GM12878 (cell line): ENCODE data around the gene IER5L. TPM values are rescaled to one million over a fixed set of nuclear protein-coding genes. Genes with fewer than 3 reads are reported as not detected.

Experiments
- ATF7 ChIP-seq: fragments of 450-650 bp; IDR thresholded peaks from 2 replicates; pipeline ENCODE4 v1.6.1; 2016; ENCODE audit warnings: low read depth, mild to moderate bottlenecking
- CBX5 ChIP-seq: sonication (generic); IDR thresholded peaks from 2 replicates; pipeline ENCODE4 v1.6.1; 2016; ENCODE audit warnings: low read depth, moderate library complexity, mild to moderate bottlenecking, inconsistent platforms
- CHD1 ChIP-seq: IDR thresholded peaks from 2 replicates; pipeline ENCODE4 v1.6.1; 2012; ENCODE audit warnings: low read depth, low read length, improper control_type of control experiment
- CREM ChIP-seq: IDR thresholded peaks from 2 replicates; pipeline ENCODE4 v1.6.1; 2014; ENCODE audit warnings: antibody characterized with exemption, low read depth
- E2F8 ChIP-seq: fragments of 450-650 bp; IDR thresholded peaks from 2 replicates; pipeline ENCODE4 v1.6.1; 2018; ENCODE audit warnings: mild to moderate bottlenecking, low read depth, moderate library complexity; ENCODE audit not compliant: partially characterized antibody
- EGR1 ChIP-seq, 2 experiments: IDR thresholded peaks; 1 replicate in 1 of 2; 2 replicates in 1 of 2; pipeline ENCODE4 v1.6.1; 2011 to 2012; ENCODE audit warnings: low read depth in 2 of 2, low read length in 2 of 2, borderline replicate concordance in 1 of 2, mild to moderate bottlenecking in 1 of 2, moderate library complexity in 1 of 2
- IRF4 ChIP-seq: IDR thresholded peaks from 2 replicates; pipeline ENCODE4 v1.6.1; 2011; ENCODE audit warnings: low read depth, low read length
- NR2C2 ChIP-seq: IDR thresholded peaks from 2 replicates; pipeline ENCODE4 v1.6.1; 2011; ENCODE audit warnings: borderline replicate concordance, low read depth; ENCODE audit not compliant: control insufficient read depth, insufficient read length
- PAX8 ChIP-seq: fragments of 450-650 bp; IDR thresholded peaks from 2 replicates; pipeline ENCODE4 v1.6.1; 2017; ENCODE audit warnings: mild to moderate bottlenecking, moderate library complexity
- SMAD1 ChIP-seq: fragments of 450-650 bp; IDR thresholded peaks from 2 replicates; pipeline ENCODE4 v1.6.1; 2018; ENCODE audit warnings: mild to moderate bottlenecking, low read depth; ENCODE audit not compliant: partially characterized antibody
- SPI1 ChIP-seq: IDR thresholded peaks from 2 replicates; pipeline ENCODE4 v1.6.1; 2011; ENCODE audit warnings: low read depth, mild to moderate bottlenecking, low read length, moderate library complexity, borderline replicate concordance; ENCODE audit not compliant: insufficient read depth
- TBL1XR1 ChIP-seq: IDR thresholded peaks from 2 replicates; pipeline ENCODE4 v1.6.1; 2012; ENCODE audit warnings: low read depth, low read length, improper control_type of control experiment
- TCF7 ChIP-seq: IDR thresholded peaks from 2 replicates; pipeline ENCODE4 v1.6.1; 2014; ENCODE audit warnings: antibody characterized with exemption, borderline replicate concordance
- ZBTB4 ChIP-seq: fragments of 450-650 bp; formaldehyde crosslinking; IDR thresholded peaks from 2 replicates; pipeline ENCODE4 v1.4.0; 2022; ENCODE audit warnings: mild to moderate bottlenecking, moderate library complexity
- ZNF217 ChIP-seq: fragments of 450-650 bp; IDR thresholded peaks from 2 replicates; pipeline ENCODE4 v1.6.1; 2017; ENCODE audit warnings: antibody characterized with exemption, mild to moderate bottlenecking
- ZNF622 ChIP-seq: fragments of 450-650 bp; IDR thresholded peaks from 2 replicates; pipeline ENCODE4 v1.6.1; 2017; ENCODE audit warnings: mild to moderate bottlenecking, inconsistent platforms
- polyA plus RNA-seq, 11 experiments: library from polyadenylated mRNA; depleted of rRNA in 4 of 11; unstranded in 6 of 11; stranded (reverse) in 5 of 11; fragments of >200 nt; fragmentation: Nextera tagmentation in 4 of 11; fragmentation: Illumina TruSeq in 1 of 11; extraction: Ambion mirVana in 4 of 11; extraction: Trizol in 1 of 11; gene quantifications; 1 replicate in 1 of 11; 2 replicates in 10 of 11; pipeline versions ENCODE4 v1.2.1 to v1.2.3, GENCODE V29; 2011 to 2016; ENCODE audit warnings: inconsistent platforms in 2 of 11, missing spikeins in 2 of 11, low read depth in 1 of 11
- total RNA-seq, 4 experiments: library from RNA; depleted of rRNA in 3 of 4; stranded (reverse); fragments of >200 nt in 3 of 4; fragmentation: Illumina TruSeq in 1 of 4; extraction: Trizol in 1 of 4; gene quantifications; 2 replicates each; pipeline versions ENCODE4 v1.2.1 to v1.2.3, GENCODE V29; 2013 to 2021
- TF ChIP-seq, protein P1 (sequence below): fragments of 450-650 bp; IDR thresholded peaks from 2 replicates; pipeline ENCODE4 v1.6.1; 2016; ENCODE audit warnings: mild to moderate bottlenecking
- TF ChIP-seq, protein P2 (sequence below): fragments of 450-650 bp; formaldehyde crosslinking; IDR thresholded peaks from 2 replicates; pipeline ENCODE4 v1.5.0; 2022; ENCODE audit warnings: mild to moderate bottlenecking, missing genetic modification characterization
- TF ChIP-seq, protein P3 (sequence below): fragments of 450-650 bp; IDR thresholded peaks from 2 replicates; pipeline ENCODE4 v1.6.1; 2014; ENCODE audit warnings: mild to moderate bottlenecking

IER5L gene
- total and polyA plus RNA-seq, 10 of the 15 experiments (the other 5 are each of a cell fraction or from before 2014, with no cell fraction given): 0.04 to 1.4 (median 0.17) TPM

GRCh38 chr9:129174102-129174723 is 3.8 kb downstream of the IER5L start (continued):
- TF ChIP-seq, protein P1, sequence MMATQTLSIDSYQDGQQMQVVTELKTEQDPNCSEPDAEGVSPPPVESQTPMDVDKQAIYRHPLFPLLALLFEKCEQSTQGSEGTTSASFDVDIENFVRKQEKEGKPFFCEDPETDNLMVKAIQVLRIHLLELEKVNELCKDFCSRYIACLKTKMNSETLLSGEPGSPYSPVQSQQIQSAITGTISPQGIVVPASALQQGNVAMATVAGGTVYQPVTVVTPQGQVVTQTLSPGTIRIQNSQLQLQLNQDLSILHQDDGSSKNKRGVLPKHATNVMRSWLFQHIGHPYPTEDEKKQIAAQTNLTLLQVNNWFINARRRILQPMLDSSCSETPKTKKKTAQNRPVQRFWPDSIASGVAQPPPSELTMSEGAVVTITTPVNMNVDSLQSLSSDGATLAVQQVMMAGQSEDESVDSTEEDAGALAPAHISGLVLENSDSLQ: no peak
- TF ChIP-seq TBL1XR1 (no peak), CREM (0 out of 2 replicates have a peak, but pooled peaks have one; percentile 25), ZNF622 (no peak), EGR1 (IDR thresholded peaks at IDR 0.05; ENCODE audit: borderline replicate concordance in 1 of 2, low read depth in 2 of 2, low read length in 2 of 2) (peak in 1 of 2 experiments; percentile 93; a peak in 2 of 3 replicates), CBX5 (no peak), IRF4 (0 out of 2 replicates have a peak, but pooled peaks have one; percentile 23), CHD1 (no peak), ATF7 (no peak), NR2C2 (no peak), ZBTB4 (CRISPR knock-in tag) (no peak), TCF7 (no peak), SPI1 (no peak), PAX8 (no peak), SMAD1 (no peak), ZNF217 (no peak), E2F8 (no peak)
- TF ChIP-seq, protein P2, sequence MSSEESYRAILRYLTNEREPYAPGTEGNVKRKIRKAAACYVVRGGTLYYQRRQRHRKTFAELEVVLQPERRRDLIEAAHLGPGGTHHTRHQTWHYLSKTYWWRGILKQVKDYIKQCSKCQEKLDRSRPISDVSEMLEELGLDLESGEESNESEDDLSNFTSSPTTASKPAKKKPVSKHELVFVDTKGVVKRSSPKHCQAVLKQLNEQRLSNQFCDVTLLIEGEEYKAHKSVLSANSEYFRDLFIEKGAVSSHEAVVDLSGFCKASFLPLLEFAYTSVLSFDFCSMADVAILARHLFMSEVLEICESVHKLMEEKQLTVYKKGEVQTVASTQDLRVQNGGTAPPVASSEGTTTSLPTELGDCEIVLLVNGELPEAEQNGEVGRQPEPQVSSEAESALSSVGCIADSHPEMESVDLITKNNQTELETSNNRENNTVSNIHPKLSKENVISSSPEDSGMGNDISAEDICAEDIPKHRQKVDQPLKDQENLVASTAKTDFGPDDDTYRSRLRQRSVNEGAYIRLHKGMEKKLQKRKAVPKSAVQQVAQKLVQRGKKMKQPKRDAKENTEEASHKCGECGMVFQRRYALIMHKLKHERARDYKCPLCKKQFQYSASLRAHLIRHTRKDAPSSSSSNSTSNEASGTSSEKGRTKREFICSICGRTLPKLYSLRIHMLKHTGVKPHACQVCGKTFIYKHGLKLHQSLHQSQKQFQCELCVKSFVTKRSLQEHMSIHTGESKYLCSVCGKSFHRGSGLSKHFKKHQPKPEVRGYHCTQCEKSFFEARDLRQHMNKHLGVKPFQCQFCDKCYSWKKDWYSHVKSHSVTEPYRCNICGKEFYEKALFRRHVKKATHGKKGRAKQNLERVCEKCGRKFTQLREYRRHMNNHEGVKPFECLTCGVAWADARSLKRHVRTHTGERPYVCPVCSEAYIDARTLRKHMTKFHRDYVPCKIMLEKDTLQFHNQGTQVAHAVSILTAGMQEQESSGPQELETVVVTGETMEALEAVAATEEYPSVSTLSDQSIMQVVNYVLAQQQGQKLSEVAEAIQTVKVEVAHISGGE (CRISPR knock-in tag): no peak
- TF ChIP-seq, protein P3, sequence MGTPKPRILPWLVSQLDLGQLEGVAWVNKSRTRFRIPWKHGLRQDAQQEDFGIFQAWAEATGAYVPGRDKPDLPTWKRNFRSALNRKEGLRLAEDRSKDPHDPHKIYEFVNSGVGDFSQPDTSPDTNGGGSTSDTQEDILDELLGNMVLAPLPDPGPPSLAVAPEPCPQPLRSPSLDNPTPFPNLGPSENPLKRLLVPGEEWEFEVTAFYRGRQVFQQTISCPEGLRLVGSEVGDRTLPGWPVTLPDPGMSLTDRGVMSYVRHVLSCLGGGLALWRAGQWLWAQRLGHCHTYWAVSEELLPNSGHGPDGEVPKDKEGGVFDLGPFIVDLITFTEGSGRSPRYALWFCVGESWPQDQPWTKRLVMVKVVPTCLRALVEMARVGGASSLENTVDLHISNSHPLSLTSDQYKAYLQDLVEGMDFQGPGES: no peak
